ENCODE results near the gene CTNNBIP1.

Gene CTNNBIP1

DNA sequence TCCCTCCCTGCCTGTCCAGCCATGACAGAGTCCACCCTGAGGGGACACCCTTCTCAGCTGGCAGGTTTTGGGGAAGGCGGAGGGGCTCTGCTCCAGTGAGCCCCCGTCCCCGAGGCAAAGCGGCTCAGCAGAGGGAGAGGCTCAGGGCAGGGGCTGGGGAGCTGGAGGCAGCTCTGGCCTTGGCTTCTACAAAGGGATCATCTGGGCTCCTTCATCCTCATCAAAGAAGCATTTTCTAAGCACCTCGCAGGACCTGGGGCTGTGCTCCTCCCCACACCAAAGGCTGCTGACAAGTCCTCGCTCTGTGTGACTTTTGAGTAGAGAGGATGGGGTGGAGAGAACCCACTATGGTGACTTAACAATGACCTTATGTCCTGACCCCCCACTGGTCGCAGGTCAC lies 65.3 kb downstream of the CTNNBIP1 start:
- Histone ChIP-seq H3K27ac (peak overlapping the region; percentile 94), H3K27me3 (ENCODE audit: insufficient read depth, low read depth, severe bottlenecking) (no peaks in the 10 kb centered on the region), H3K4me3 (ENCODE audit: low read depth, low read length) (no peak overlapping the region), H3K9me3 (ENCODE audit: severe bottlenecking) (no peaks in the 10 kb centered on the region), H3K36me3 (no peaks in the 10 kb centered on the region)
- peak; percentile 64 for DNase-seq
- TF ChIP-seq, protein P1, sequence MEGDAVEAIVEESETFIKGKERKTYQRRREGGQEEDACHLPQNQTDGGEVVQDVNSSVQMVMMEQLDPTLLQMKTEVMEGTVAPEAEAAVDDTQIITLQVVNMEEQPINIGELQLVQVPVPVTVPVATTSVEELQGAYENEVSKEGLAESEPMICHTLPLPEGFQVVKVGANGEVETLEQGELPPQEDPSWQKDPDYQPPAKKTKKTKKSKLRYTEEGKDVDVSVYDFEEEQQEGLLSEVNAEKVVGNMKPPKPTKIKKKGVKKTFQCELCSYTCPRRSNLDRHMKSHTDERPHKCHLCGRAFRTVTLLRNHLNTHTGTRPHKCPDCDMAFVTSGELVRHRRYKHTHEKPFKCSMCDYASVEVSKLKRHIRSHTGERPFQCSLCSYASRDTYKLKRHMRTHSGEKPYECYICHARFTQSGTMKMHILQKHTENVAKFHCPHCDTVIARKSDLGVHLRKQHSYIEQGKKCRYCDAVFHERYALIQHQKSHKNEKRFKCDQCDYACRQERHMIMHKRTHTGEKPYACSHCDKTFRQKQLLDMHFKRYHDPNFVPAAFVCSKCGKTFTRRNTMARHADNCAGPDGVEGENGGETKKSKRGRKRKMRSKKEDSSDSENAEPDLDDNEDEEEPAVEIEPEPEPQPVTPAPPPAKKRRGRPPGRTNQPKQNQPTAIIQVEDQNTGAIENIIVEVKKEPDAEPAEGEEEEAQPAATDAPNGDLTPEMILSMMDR (IDR thresholded peaks at IDR 0.05; ENCODE audit: low read depth, low read length) = no peak

DNA sequence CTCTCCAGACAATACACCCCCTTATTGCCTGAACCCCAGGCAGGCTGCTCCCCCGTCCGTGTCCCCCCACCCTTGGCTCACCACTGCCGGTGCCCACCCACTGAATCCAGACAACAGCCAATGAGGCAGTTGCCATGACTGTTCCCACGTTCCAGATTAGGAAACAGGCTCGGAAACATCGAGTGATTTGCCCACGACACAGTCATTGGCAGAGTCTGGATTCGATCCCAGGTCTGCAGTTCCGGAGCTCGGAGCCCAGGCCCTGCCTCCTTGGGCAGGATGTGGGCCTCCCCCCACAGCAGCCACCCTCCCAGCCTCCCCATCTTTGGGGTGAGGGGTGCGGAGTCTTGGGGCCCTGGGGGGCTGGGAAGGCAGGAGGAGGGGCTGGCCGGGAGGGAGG lies 66.0 kb downstream of the CTNNBIP1 start:
- no peak for DNase-seq
- Histone ChIP-seq H3K9me3 (ENCODE audit: severe bottlenecking) (no peaks in the 10 kb centered on the region), H3K36me3 (no peaks in the 10 kb centered on the region), H3K27ac (peak overlapping the region; percentile 94), H3K27me3 (ENCODE audit: insufficient read depth, low read depth, severe bottlenecking) (no peaks in the 10 kb centered on the region), H3K4me3 (ENCODE audit: low read depth, low read length) (no peak overlapping the region)
- TF ChIP-seq, protein P1 (IDR thresholded peaks at IDR 0.05; ENCODE audit: low read depth, low read length) = no peak

DNA sequence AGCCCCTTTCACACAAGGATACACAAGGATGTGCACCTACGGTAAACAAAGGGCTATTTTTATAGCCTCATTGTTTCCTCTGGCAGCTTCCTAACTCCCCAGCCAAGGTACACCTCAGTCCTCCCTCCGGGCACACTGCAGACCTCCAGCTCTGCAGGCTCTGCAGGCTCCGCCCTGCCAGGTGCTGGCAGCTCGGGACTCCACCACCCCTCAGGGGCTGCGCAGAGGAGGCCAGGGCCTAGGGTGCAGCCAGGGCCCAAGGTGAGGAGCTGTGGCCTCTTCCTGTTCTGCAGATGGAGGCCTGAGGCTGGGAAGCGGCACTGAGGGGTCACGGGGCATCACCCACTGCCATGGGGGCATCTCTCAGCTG lies 66.5 kb downstream of the CTNNBIP1 start:
- Histone ChIP-seq H3K27ac (peak overlapping the region; percentile 94), H3K27me3 (ENCODE audit: insufficient read depth, low read depth, severe bottlenecking) (no peaks in the 10 kb centered on the region), H3K36me3 (no peaks in the 10 kb centered on the region), H3K9me3 (ENCODE audit: severe bottlenecking) (no peaks in the 10 kb centered on the region), H3K4me3 (ENCODE audit: low read depth, low read length) (no peak overlapping the region)
- TF ChIP-seq, protein P1 (IDR thresholded peaks at IDR 0.05; ENCODE audit: low read depth, low read length) = no peak
- no peak for DNase-seq

DNA sequence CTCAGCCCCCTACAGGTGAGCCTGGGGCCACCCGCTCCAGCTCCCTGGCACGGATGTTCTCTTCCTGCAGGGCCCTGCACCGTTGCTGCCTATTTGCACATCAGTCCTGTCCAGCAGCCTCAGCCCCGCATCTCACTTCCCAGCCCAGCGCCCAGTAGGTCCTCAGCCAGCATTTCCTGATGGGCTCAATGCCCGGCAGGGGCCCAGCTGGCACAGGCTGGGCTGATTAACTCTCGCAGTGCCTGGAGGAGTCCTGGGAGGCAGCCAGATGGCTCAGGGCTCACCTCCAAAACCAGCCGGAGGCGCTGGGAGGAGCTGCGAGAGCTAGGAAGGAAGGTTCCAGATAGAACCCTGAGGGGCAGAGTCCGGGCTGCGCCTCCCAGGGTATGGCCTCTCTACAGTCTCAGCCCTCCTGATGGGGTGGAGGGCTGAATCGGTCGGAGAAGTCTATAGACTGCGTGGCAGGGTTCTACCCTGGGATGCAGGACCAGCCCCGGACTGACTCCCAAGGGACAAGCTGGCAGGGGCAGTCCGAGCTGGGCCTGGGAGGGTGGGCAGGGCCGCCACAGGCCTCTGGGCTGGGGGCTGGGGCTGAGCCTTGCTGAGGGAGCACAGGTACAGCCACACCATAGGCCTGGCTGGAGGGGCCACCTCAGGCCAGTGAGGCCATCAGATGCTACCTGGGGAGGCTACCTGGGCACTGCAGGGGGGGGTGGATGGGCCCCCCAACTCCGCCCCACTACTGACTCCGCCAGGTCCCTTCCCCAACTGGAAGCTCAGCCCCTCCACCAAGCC lies 67.1 kb downstream of the CTNNBIP1 start:
- no peak for DNase-seq
- peak overlapping the region; percentile 94 for H3K27ac ChIP-seq
- TF ChIP-seq, protein P1 (IDR thresholded peaks at IDR 0.05; ENCODE audit: low read depth, low read length) = no peak
- no peaks in the 10 kb centered on the region for H3K9me3 ChIP-seq (ENCODE audit: severe bottlenecking)
- no peak overlapping the region for H3K4me3 ChIP-seq (ENCODE audit: low read depth, low read length)
- no peaks in the 10 kb centered on the region for H3K36me3 ChIP-seq
- no peaks in the 10 kb centered on the region for H3K27me3 ChIP-seq (ENCODE audit: insufficient read depth, low read depth, severe bottlenecking)

DNA sequence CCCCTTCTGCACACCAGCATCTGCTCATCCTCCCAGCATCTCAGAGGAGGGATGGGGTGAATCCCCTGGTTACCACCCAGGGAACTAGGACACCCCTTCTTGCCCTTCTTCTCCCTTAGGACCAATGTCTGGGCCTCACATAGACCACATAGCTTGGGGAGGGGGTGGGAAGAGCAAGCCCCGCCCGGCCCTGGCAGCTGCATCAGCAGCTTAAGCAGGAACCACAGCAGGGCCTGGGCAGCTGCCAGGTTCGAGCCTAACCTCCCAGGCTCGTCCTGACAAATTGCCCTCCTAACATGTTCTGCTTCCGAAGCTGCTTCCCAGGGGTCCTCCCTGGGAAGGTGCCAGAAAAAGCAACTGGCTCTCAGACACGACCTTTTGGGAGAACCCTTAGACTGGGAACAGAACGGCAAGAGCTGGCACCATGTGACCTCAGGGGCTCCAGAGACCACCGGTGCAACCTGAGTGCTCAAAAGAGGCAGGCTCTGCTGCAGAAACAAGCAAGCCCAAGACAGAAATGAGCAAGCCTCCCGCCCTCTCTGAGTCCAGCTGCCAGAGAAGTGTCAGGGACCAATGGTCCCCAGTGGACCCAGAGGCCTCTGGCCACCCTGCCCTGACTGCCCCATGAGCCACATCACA lies 67.9 kb downstream of the CTNNBIP1 start:
- peak; percentile 93 for DNase-seq
- Histone ChIP-seq H3K9me3 (ENCODE audit: severe bottlenecking) (no peaks in the 10 kb centered on the region), H3K27ac (peak overlapping the region; percentile 94), H3K36me3 (no peaks in the 10 kb centered on the region), H3K27me3 (ENCODE audit: insufficient read depth, low read depth, severe bottlenecking) (no peaks in the 10 kb centered on the region), H3K4me3 (ENCODE audit: low read depth, low read length) (no peak overlapping the region)
- TF ChIP-seq, protein P1 (IDR thresholded peaks at IDR 0.05; ENCODE audit: low read depth, low read length) = no peak

All from WERI-Rb-1 (cell line).